A549 treated with Mapracorat at 1 μM for 4 hours (cell line): Measurements from ENCODE around the gene VPS33A. TPM values are rescaled to one million over a fixed set of nuclear protein-coding genes. Genes with fewer than 3 reads are reported as not detected.

Experiments used
- total RNA-seq: library from RNA; stranded (reverse); fragments of 200-300 nt; extraction: Qiagen RNA extraction; gene quantifications from 5 replicates; pipeline ENCODE4 v1.2.3, GENCODE V29; 2022

VPS33A gene
- 17.3 to 18.9 TPM (median 18.5 TPM) in 5 replicates for total RNA-seq

GRCh38 chr12:122266230-122266901 lies at the start of gene VPS33A:
TSS of gene VPS33A (minus strand) at chr12:122266494. CDS start at chr12:122266408, 86 bp downstream.

GRCh38 chr12:122225683-122226365 lies 40.5 kb downstream of the VPS33A start, which contains the start of gene DIABLO:
TSS of gene DIABLO (minus strand) at chr12:122226052. CDS start at chr12:122226014, 38 bp downstream.

GRCh38 chr12:122203301-122204166 lies 62.8 kb downstream of the VPS33A start, which contains the start of gene B3GNT4:
TSS of gene B3GNT4 (plus strand) at chr12:122203709. CDS start at chr12:122204619, 910 bp downstream.

DNA sequence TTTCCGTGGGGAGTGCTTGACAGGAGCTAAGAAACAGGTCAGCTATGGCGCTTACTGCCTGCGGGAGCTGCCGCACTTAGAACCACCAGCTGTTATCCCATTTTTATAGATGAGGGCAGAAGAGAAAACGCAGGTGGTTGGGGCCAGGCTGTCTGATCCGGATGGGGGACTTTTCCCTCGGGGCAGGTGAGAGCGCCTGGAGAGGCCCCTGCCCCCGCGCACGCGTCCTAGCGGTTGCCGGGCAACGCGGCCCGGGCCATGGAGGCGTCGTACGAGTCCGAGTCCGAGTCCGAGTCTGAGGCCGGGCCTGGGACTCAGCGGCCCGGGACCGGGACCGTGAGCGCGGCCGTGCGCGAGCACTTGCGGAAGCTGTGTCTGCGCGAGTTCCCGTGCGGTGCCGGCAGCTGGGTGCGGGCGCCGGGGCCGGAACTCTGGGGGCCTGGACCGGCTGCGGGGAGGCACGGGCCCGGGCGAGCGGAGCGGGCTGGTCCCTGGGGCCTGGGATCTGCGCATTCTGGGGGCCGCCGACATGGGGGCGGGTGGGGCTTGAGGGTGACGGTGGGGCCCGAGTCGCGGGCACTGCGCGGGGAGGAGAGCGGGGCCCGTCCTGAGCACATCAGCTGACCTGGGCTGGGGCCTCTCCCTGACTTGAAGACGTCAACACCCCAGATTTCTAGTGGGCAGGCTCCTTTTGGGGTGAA lies 83.3 kb downstream of the VPS33A start, which contains the start of gene LRRC43:
Gene LRRC43, plus strand, starts transcription at position 237 of the 701 bp plus-strand sequence. Its CDS starts 22 bp downstream, at position 259.

Other genes with a start within 250 kb of the VPS33A start
- gene BCL7A, start 244.6 kb downstream of the VPS33A start, total RNA-seq = 10.4 to 12.5 TPM (median 10.9 TPM) in 5 replicates
- 29.3 to 44.5 TPM (median 41.9 TPM) in 5 replicates for gene MLXIP, start 187.7 kb downstream of the VPS33A start, total RNA-seq
- not detected in 5 replicates for gene IL31, start 92.3 kb downstream of the VPS33A start, total RNA-seq
- gene LRRC43, start 83.4 kb downstream of the VPS33A start, total RNA-seq = 0.08 TPM in 1 of 5 replicates, not detected in the others
- 0.45 to 0.96 TPM (median 0.77 TPM) in 5 replicates for gene B3GNT4, start 62.8 kb downstream of the VPS33A start, total RNA-seq
- gene DIABLO, start 40.4 kb downstream of the VPS33A start, total RNA-seq = 65.8 to 77.8 TPM (median 67.5 TPM) in 5 replicates
- gene CLIP1, start 156.2 kb upstream of the VPS33A start, total RNA-seq = 31.5 to 40.8 TPM (median 36.6 TPM) in 5 replicates
- 22.5 to 23.9 TPM (median 22.9 TPM) in 5 replicates for gene ZCCHC8, start 234.4 kb upstream of the VPS33A start, total RNA-seq